ENCODE results near the gene ADTRP. TPM values are rescaled to one million over a fixed set of nuclear protein-coding genes. Genes with fewer than 3 reads are reported as not detected.

ADTRP gene
- total RNA-seq, 4 donors from 2014 or later = 0.23 to 0.72 (median 0.67) TPM; not detected in 1

DNA sequence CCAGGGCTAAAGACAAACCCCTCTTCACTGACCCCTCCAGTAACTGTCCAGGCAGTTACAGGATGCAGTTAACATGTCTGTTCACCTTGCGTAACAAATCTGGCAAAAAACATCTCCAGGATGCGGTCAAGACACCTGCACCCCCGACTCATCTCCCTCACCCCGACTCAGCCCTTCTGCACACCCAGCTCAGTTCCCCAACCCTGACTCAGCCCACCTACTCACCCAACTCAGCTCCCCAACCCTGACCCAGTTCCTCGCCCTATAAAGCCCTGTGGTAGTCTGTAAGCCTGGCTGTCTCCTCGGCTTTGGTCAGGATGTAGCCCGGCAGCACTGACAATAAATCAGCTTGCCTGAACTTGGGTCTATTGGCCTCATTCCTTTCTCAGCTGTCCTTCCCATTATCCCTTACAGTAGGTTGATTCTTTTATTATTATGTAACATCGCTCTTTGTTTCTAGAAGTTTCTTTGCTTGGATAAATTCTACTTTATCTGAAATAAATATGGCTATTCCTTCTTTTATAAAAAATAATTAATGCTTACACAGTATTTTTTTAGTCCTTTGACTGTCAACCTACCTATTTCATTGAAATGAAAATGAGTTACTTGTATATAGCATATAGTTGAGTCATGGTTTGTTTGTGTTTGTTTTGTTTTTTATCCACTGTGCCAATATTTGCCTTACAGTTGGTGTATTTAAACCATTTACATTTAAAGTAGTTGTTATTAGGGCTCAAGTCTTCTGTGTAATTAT, 12.9 kb upstream of the ADTRP start:
- Histone ChIP-seq H3K9me3 (no peaks in the 10 kb centered on the region), H3K27me3 (no peaks in the 10 kb centered on the region), H3K36me3 (no peaks in the 10 kb centered on the region), H3K4me1 (no peaks in the 10 kb centered on the region), H3K4me3 (no peak overlapping the region), H3K27ac (no peak overlapping the region)
- ATAC-seq = no peak
- TF ChIP-seq CTCF (IDR thresholded peaks at IDR 0.05) (no peak), POLR2A (IDR thresholded peaks at IDR 0.05) (no peak), POLR2AphosphoS5 (IDR thresholded peaks at IDR 0.05) (no peak), EP300 (IDR thresholded peaks at IDR 0.05) (no peak)
- WGBS, 2 donors (ENCODE audit: low coverage in 1 of 2) = 88 to 94% methylated on average over 5 to 7 of the region's 8 CpGs

DNA sequence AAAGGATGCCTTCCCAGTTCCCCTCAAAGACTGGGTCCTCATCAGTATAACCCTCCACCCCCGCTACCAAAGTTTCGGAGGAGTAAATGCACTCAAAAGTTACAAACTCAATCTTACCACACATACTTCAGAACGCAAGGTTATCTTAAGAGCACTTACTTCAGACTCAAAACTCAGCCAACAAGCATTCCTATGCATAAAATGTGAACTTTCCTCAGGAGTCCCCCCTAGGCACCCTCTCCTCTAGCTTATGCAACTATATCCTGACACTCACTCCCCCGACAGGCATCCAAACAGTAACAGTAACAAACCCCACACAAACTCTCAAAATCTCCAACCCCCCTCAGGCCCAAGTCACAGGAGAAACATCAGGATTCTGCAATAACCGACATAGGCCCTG, 11.1 kb upstream of the ADTRP start:
- Histone ChIP-seq H3K4me1 (no peaks in the 10 kb centered on the region), H3K27ac (no peak overlapping the region), H3K36me3 (no peaks in the 10 kb centered on the region), H3K4me3 (no peak overlapping the region), H3K9me3 (no peaks in the 10 kb centered on the region), H3K27me3 (no peaks in the 10 kb centered on the region)
- ATAC-seq = no peak
- WGBS, 2 donors (ENCODE audit: low coverage in 1 of 2) = 93 to 100% methylated on average over 4 to 5 of the region's 5 CpGs
- TF ChIP-seq CTCF (IDR thresholded peaks at IDR 0.05) (no peak), POLR2AphosphoS5 (IDR thresholded peaks at IDR 0.05) (no peak), EP300 (IDR thresholded peaks at IDR 0.05) (no peak), POLR2A (IDR thresholded peaks at IDR 0.05) (no peak)

GRCh38 chr6:11788043-11788442, 9.4 kb upstream of the ADTRP start:
- Histone ChIP-seq H3K9me3 (no peaks in the 10 kb centered on the region), H3K27me3 (no peaks in the 10 kb centered on the region), H3K27ac (no peak overlapping the region), H3K4me1 (no peaks in the 10 kb centered on the region), H3K36me3 (no peaks in the 10 kb centered on the region), H3K4me3 (no peak overlapping the region)
- WGBS, 2 donors (ENCODE audit: low coverage in 1 of 2) = 72 to 92% methylated on average over 4 of the region's 4 CpGs
- TF ChIP-seq POLR2AphosphoS5 (IDR thresholded peaks at IDR 0.05) (no peak), CTCF (IDR thresholded peaks at IDR 0.05) (no peak), POLR2A (IDR thresholded peaks at IDR 0.05) (no peak), EP300 (IDR thresholded peaks at IDR 0.05) (no peak)
- ATAC-seq = no peak

- Histone ChIP-seq H3K27me3 (no peaks in the 10 kb centered on the region), H3K36me3 (no peaks in the 10 kb centered on the region), H3K4me1 (no peaks in the 10 kb centered on the region), H3K27ac (no peak overlapping the region), H3K4me3 (no peak overlapping the region), H3K9me3 (no peaks in the 10 kb centered on the region)
- 66 to 78% methylated on average over 7 to 13 of the region's 14 CpGs for WGBS, 2 donors (ENCODE audit: low coverage in 1 of 2)
- no peak for ATAC-seq
- TF ChIP-seq POLR2A (IDR thresholded peaks at IDR 0.05) = no peak
- no peak for TF ChIP-seq POLR2AphosphoS5 (IDR thresholded peaks at IDR 0.05)
- no peak for TF ChIP-seq CTCF (IDR thresholded peaks at IDR 0.05)
- no peak for TF ChIP-seq EP300 (IDR thresholded peaks at IDR 0.05)
Measured at GRCh38 chr6:11785774-11786579, 7.4 kb upstream of the ADTRP start.
